Aortic smooth muscle cell (primary cell): Measurements from ENCODE around the gene ASPSCR1. TPM values are rescaled to one million over a fixed set of nuclear protein-coding genes. Genes with fewer than 3 reads are reported as not detected.

ENCODE experiments used
- total RNA-seq: library from RNA; depleted of rRNA; stranded (reverse); fragments of >200 nt; gene quantifications from 2 replicates; pipeline ENCODE4 v1.2.3, GENCODE V29; 2014

Gene ASPSCR1
- 26.6 and 28.8 TPM in 2 replicates for total RNA-seq

GRCh38 chr17:81977211-81977808 lies at the start of gene ASPSCR1:
ASPSCR1 (plus strand) TSS chr17:81977629; CDS start chr17:81977647, 18 bp downstream.

GRCh38 chr17:81927653-81928543 lies 49.5 kb upstream of the ASPSCR1 start, which contains the start of gene MAFG:
MAFG (minus strand) TSS chr17:81927735; CDS start chr17:81923185, 4,550 bp downstream.

GRCh38 chr17:81947189-81947588 lies 30.2 kb upstream of the ASPSCR1 start, which contains the start of gene MYADML2:
MYADML2 (minus strand) TSS chr17:81947233; CDS start chr17:81941741, 5,492 bp downstream.

GRCh38 chr17:81961087-81961511 lies 16.3 kb upstream of the ASPSCR1 start, which contains the start of gene NOTUM:
NOTUM (minus strand) TSS chr17:81961187; CDS start chr17:81960909, 278 bp downstream.

GRCh38 chr17:82022310-82022980 lies 45.0 kb downstream of the ASPSCR1 start, which contains the start of gene CENPX:
CENPX (minus strand) TSS chr17:82022878; CDS start chr17:82022861, 17 bp downstream.

GRCh38 chr17:82022981-82023446 lies 45.6 kb downstream of the ASPSCR1 start, which contains the start of gene LRRC45:
LRRC45 (plus strand) TSS chr17:82023305; CDS start chr17:82023644, 339 bp downstream.

GRCh38 chr17:82031303-82031884 lies 54.0 kb downstream of the ASPSCR1 start, which contains the start of gene RAC3:
RAC3 (plus strand) TSS chr17:82031678; CDS start chr17:82031762, 84 bp downstream.

GRCh38 chr17:82037092-82037888 lies 59.9 kb downstream of the ASPSCR1 start, which contains the start of gene DCXR:
DCXR (minus strand) TSS chr17:82037697; CDS start chr17:82037682, 15 bp downstream.

GRCh38 chr17:82051776-82052637 lies 74.6 kb downstream of the ASPSCR1 start, which contains the start of the genes GPS1 and RFNG:
GPS1 (plus strand) TSS chr17:82051898; CDS start chr17:82051932, 34 bp downstream.
RFNG (minus strand) TSS chr17:82051811; CDS start chr17:82051766, 45 bp downstream.

GRCh38 chr17:82065638-82066303 lies 88.3 kb downstream of the ASPSCR1 start, which contains the start of gene DUS1L:
DUS1L (minus strand) TSS chr17:82065804; CDS start chr17:82065059, 745 bp downstream.

Other genes starting within 250 kb of the ASPSCR1 start
- not detected in 2 replicates for gene GCGR, start 173.5 kb upstream of the ASPSCR1 start, total RNA-seq
- 124 and 145 TPM in 2 replicates for gene MCRIP1, start 144.3 kb upstream of the ASPSCR1 start, total RNA-seq
- gene PPP1R27, start 142.6 kb upstream of the ASPSCR1 start, total RNA-seq = not detected in 2 replicates
- gene P4HB, start 117.1 kb upstream of the ASPSCR1 start, total RNA-seq = 1,018 and 1,063 TPM in 2 replicates
- gene ARHGDIA, start 106.3 kb upstream of the ASPSCR1 start, total RNA-seq = 110 and 179 TPM in 2 replicates
- gene ALYREF, start 86.0 kb upstream of the ASPSCR1 start, total RNA-seq = 109 and 156 TPM in 2 replicates
- gene ANAPC11, start 85.9 kb upstream of the ASPSCR1 start, total RNA-seq = 201 and 265 TPM in 2 replicates
- gene NPB, start 75.4 kb upstream of the ASPSCR1 start, total RNA-seq = 0.37 and 0.40 TPM in 2 replicates
- 55.0 and 60.2 TPM in 2 replicates for gene PCYT2, start 66.2 kb upstream of the ASPSCR1 start, total RNA-seq
- 14.6 and 18.5 TPM in 2 replicates for gene SIRT7, start 59.5 kb upstream of the ASPSCR1 start, total RNA-seq
- gene MAFG, start 49.9 kb upstream of the ASPSCR1 start, total RNA-seq = 17.0 and 17.3 TPM in 2 replicates
- gene PYCR1, start 40.3 kb upstream of the ASPSCR1 start, total RNA-seq = 54.8 and 61.3 TPM in 2 replicates
- under 0.01 TPM in 1 of 2 replicates, not detected in the other for gene MYADML2, start 30.4 kb upstream of the ASPSCR1 start, total RNA-seq
- gene NOTUM, start 16.4 kb upstream of the ASPSCR1 start, total RNA-seq = under 0.01 TPM in 1 of 2 replicates, not detected in the other
- 26.2 and 35.1 TPM in 2 replicates for gene CENPX, start 45.2 kb downstream of the ASPSCR1 start, total RNA-seq
- gene LRRC45, start 45.7 kb downstream of the ASPSCR1 start, total RNA-seq = 12.0 and 17.8 TPM in 2 replicates
- 4.4 and 4.8 TPM in 2 replicates for gene RAC3, start 54.0 kb downstream of the ASPSCR1 start, total RNA-seq
- gene DCXR, start 60.1 kb downstream of the ASPSCR1 start, total RNA-seq = 38.7 and 43.1 TPM in 2 replicates
- gene RFNG, start 74.2 kb downstream of the ASPSCR1 start, total RNA-seq = 23.5 and 26.9 TPM in 2 replicates
- gene GPS1, start 74.3 kb downstream of the ASPSCR1 start, total RNA-seq = 76.9 and 97.9 TPM in 2 replicates
- 35.7 and 50.7 TPM in 2 replicates for gene DUS1L, start 88.2 kb downstream of the ASPSCR1 start, total RNA-seq
- 79.8 and 118 TPM in 2 replicates for gene FASN, start 120.6 kb downstream of the ASPSCR1 start, total RNA-seq
- gene CCDC57, start 235.2 kb downstream of the ASPSCR1 start, total RNA-seq = 13.6 and 14.3 TPM in 2 replicates